Stimulated activated CD4-positive, alpha-beta T cell treated with anti-CD3 and anti-CD28 coated beads, Interleukin-12 subunit alpha, Interleukin-12 subunit beta, amount 100 ng/mL, for 4 hours (primary cell): Measurements from ENCODE around the gene FCHO1.

ENCODE experiments used
- DNase-seq: peaks from one replicate; pipeline ENCODE4 v3.0.0-alpha.2; 2020

The FCHO1 gene

GRCh38 chr19:17734146-17734545 lies 17.1 kb upstream of the FCHO1 start:
- DNase-seq = no peak

- DNase-seq = no peak
These were observed 15.9 kb upstream of the FCHO1 start for GRCh38 chr19:17735410-17735809.

GRCh38 chr19:17737690-17738153 lies 13.6 kb upstream of the FCHO1 start:
- no peak for DNase-seq

DNA sequence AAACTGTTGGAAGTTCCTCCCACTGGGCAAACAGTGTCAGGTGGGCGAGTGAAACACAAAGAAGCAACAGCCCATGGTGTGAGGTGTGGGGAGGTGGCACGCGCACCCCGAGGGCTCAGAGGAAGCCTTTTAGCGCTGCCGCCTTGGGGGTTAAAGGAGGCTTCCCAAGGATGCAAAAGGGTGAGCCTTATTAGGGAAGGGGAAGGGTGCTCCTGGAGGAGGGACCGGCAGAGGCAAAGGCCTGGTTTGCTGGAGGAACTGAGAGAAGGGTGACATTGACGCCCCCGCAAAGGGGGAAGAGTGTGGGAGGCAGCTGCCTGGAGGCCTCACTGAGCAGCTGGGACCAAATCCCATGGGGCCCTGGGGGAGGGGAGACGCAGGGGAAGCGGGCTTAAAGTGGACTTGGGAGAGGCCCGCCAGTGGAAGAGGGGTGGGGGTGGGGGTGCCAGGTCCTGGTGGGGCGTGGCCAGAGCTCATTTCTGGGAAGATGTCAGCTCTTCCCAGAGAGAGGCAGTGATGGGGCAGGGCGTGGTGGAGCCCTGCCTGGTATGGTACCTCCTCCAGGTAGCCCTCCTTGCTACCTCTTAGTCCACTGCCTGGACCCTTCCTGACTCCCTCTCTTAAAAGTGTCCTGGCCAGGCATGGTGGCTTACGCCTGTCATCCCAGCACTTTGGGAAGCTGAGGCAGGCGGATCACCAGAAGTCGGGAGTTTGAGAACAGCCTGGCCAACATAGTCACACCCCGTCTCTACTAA lies 12.0 kb upstream of the FCHO1 start:
- DNase-seq = no peak

- DNase-seq = no peak
These were observed 9.8 kb upstream of the FCHO1 start for GRCh38 chr19:17741456-17741855.

- no peak for DNase-seq
These were observed 7.2 kb upstream of the FCHO1 start for GRCh38 chr19:17743874-17744580.

- DNase-seq = peak; percentile 92
These were observed 3.8 kb upstream of the FCHO1 start for GRCh38 chr19:17747205-17748098.

DNA sequence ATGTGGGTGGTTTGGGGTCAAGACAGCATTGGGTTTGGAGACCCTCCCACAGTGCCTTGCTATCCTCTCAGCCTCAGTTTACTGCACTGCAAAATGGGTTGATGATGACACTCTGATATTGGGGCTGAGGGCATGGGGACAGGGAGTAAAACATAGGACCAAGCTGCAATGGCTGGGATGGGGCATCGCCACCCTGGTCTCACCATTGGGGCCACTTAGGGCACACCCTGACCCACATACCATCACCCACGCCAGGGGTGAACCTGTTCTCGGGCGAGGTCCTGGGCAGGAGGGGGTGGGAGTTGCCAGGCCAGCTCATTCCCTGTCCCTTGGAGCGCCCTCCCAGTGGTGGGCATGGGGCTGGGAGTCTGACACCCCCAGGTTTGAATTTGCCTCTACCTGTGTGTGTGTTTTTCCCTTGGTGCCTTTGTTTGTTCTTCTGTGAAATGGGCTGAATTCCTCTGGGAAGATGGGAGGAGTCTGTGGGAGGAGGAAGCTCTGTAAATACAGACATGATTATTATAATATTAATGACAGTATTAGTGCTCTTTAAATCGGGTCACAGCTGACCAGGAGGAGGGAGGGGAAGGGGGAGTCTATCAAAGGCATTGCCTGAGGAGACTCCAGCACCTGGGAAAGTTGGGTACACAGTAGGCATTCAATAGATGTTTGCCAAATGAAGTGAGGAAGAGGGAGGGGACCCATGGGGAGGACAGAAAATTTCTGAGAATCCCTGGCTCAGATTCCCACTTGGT lies 2.2 kb upstream of the FCHO1 start:
- no peak for DNase-seq

- DNase-seq = no peak
These were observed 1.4 kb upstream of the FCHO1 start for GRCh38 chr19:17749912-17750317.

GRCh38 chr19:17751912-17752273 lies 616 bp downstream of the FCHO1 start:
- DNase-seq = no peak

DNA sequence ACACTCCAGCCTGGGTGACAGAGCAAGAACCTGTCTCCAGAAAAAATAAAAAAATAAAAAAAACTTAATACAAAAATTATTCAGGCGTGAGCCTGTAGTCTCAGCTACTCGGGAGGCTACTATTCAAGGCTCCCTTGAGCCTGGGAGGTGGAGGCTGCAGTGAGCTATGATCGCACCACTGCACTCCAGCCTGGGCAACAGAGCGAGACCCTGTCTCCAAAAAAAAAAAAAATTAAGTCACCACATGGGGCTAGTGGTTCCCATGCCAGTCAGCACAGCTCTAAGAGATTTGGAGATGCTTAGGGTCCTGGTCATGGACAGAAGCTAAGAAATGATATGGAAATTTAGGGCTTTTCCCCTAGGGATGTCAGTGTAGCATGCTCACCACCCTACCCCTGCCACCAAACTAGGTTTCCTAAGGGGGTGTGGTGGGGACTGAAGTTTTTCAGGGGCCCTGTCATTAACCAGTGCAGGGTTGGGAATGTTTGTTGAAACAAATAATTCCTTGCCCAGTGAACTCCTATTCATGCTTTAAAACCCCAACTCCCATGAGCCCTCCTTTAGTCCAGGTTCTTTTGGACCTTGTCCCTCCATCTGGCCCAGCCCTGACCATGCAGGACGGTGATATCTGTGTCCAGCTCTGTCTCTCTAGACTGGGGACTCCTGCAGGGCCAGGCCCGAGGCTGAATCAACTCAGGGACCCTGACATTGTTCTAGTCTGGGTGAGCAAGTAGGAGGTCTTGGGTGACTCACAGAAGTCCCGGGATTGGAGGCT lies 1.8 kb downstream of the FCHO1 start:
- no peak for DNase-seq

- no peak for DNase-seq
These were observed 2.7 kb downstream of the FCHO1 start for GRCh38 chr19:17753976-17754375.

DNA sequence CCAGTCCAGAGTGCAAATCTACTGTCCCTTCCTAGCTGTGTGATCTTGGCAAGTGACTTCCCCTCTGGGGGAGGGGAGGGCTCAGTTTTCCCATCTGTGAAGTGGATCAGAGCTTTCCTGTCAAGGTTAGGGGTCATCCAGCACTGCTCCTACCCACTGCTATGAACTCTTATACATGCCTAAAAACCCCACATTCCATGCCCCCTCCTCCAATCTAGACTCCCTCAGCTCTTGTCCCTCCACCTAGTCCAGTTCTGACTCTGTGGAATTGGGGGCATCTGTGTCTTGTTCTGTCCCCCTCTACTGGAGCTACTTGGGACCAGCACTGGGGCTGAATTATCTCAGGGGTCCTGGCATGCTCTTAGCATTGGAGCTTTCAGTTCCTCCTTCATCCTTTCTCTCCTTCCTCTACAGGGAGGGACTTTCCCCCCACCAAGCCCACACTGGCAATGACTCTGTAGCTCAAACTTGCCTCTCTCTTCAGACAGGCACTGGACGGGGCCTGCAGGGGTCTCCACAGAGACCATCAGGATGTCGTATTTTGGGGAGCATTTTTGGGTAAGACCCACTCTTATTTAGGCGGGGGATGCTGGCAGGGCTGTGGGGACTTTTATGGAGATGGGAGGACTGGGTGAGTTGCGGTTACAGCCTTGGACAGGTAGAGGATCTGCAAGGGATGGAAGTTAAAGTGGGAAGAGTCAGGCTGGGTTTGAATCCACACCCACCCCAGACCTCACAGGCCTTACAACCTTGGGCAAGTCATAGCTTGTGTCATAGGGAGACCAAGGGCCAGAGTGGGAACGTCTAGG lies 3.6 kb downstream of the FCHO1 start:
- no peak for DNase-seq

- no peak for DNase-seq
These were observed 4.2 kb downstream of the FCHO1 start for GRCh38 chr19:17755443-17755890.

GRCh38 chr19:17755977-17756670 lies 4.8 kb downstream of the FCHO1 start:
- DNase-seq = peak; percentile 28

GRCh38 chr19:17757125-17757524 lies 5.8 kb downstream of the FCHO1 start:
- DNase-seq = no peak

DNA sequence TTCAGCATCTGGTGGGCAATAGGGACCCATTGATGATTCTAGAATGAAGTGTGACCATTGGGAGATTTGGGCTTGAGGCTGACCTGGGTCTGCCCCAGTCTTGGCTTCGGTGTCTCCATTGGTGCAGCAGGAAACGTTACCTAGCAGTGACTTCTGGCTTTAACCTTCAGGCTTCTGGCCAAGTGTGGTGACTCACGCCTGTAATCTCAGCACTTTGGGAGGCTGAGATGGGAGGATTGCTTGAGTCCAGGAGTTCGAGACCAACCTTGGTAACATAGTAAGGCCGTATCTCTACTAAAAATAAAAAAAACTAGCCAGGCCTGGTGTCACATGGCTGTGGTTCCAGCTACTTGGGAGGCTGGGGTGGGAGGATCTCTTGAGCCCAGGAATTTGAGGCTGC lies 7.2 kb downstream of the FCHO1 start:
- no peak for DNase-seq

GRCh38 chr19:17761148-17761547 lies 9.9 kb downstream of the FCHO1 start:
- DNase-seq = no peak

DNA sequence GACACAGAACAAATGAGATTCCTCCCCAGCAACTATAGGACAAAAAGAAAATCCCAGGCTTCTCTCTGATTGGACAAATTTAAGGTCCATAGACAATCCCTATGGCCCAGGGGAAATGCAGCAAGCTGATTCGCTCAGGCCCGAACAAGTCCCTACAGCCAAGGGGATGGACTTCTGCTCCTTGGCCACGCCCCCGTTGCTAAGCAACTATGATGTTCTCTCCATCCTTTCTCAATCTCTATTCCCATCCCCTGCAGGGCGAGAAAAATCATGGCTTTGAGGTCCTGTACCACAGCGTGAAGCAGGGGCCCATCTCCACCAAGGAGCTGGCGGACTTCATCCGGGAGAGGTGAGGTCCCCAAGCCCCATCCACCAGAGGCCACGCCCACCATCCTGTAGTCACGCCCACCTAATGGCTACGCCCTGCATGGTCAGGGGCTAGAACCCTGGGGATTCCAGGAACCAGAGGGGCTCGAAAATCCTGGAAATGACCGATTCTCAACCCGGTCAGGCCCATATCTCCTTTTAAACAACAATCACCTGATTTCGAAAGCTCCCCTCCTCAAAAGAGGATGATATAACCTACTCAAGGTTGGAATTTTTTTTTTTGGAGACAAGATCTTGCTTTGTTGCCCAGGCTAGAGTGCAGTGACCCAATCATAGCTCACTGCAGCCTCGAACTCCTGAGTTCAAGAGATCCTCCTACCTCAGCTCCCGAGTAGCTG lies 11.4 kb downstream of the FCHO1 start:
- DNase-seq = no peak

DNA sequence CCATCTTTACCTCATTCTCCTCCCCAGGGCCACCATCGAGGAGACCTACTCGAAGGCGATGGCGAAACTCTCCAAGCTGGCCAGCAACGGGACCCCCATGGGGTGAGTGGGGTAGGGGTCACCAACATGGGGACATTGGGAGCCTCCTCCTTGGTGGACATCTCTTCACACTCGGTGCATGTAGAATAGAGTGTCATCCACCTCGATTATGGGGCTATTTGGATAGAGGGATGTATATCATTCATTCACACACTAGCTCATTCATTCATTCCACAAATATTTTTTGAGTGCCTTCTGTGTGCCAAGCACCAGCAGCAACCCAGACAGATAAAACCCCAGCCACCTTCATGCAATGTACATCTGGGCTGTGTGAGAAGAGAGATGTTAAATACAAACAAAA lies 13.1 kb downstream of the FCHO1 start:
- DNase-seq = no peak
